Stimulated activated CD4-positive, alpha-beta T cell treated with anti-CD3 and anti-CD28 coated beads, Interleukin-15, amount 100 ng/mL, for 1 hour (primary cell): Measurements from ENCODE around the gene ATG9B.

Experiments used
- DNase-seq, 2 donors: peaks; one replicate each; pipeline ENCODE4 v3.0.0-alpha.2; 2020; ENCODE audit warnings: low read depth in 1 of 2, low spot score in 1 of 2

ATG9B gene

DNA sequence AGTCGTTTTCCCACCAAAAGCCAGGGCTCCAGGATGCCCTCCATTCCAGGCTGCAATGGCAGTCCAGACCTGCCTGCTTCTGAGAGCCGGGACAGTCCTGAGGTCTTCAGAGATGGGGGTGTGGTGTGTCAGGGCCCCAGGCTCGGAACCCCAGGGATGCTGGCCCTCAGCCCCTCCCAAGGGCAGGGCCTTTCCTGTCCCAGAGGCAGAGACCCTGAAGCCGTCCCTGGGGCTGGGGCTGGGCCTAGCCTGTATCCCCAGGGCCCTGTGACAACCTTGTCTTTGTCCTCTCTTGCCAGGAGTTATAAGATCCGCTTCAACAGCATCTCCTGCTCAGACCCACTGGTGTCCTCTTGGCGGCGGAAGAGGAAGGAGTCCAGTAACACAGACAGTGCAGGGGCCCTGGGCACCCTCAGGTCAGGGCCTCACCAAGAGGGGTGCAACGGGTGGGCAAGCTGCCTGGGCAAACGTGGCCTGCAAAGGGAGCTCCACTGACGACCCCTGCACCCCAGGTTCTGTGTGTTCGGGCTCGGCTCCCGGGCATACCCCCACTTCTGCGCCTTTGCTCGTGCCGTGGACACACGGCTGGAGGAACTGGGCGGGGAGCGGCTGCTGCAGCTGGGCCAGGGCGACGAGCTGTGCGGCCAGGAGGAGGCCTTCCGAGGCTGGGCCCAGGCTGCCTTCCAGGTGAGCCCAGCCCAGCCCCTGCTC lies 17.5 kb downstream of the ATG9B start:
- no peak for DNase-seq

DNA sequence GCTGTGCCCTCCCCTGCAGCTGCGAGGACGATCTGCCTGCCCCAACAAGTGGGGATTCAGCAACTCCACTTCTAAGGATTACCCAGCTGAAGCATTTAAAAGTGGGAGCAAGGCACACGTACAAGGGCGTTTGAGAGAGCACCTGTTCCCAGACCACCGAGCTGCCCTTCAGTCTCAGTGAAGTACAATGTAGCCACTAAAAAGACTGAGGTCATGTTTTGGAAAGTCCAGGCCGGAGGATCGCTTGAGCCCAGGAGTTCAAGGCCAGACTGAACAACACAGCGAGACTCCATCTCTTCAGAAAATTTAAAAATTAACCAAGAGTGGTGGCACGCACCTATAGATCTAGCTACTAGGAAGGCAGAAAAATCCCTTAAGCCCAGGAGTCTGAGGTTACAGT lies 18.7 kb downstream of the ATG9B start:
- DNase-seq: no peak

DNA sequence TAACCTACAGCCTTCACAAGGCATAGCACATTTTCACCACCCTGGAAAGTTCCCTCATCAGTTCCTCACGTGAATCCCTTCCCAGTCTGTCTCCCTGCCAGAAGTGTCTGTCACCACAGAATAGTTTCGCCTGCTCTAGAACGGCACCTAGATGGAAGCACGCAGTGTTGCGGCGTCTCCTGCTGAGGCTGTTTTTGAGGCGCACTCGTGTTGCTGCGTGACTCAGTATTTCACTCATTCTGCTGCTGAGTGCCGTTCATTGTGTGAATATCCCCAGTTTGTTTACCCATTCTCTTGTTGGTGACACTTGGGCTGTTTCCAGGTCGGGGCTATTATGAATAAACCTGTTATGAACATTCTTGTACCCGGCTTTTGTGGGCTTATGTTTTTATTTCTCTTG lies 20.7 kb downstream of the ATG9B start:
- no peak for DNase-seq

DNA sequence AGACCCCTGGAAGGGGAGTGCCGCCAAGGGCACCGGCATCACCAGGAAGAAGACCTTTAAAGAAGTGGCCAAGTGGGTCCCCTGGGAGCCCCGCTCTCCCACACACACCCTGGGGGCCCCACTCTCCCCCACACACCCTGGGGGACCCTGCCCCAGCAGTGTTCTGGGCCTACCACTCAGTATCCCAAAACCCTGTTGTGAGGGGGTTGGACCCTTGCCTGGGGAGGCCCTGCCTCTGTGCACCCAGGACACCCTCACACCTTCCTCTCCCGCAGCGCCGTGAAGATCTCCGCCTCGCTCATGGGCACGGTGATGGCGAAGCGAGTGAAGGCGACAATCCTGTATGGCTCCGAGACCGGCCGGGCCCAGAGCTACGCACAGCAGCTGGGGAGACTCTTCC lies 22.7 kb downstream of the ATG9B start:
- no peak for DNase-seq

DNA sequence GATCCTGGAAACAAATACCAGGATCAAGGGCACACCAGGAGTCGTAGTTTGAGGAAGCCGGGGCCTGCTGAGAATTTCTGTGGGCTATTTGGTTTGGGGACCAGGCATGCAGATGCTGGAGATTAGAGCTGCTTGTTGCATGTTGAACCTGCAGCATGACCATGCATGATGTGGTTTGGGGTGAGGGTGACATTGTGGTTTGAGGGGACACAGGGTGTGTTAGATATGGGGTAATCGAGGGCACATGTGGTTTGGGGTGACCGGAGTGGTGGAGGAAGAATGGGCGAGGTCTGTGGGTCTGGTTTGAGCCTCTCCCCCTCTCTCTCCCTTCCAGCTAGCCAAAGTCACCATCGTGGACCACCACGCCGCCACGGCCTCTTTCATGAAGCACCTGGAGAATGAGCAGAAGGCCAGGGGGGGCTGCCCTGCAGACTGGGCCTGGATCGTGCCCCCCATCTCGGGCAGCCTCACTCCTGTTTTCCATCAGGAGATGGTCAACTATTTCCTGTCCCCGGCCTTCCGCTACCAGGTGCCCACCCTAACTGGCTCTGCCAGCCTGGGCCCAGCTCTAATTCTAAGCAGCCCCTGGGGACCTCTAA lies 23.3 kb downstream of the ATG9B start:
- no peak for DNase-seq

- no peak for DNase-seq
Measured at GRCh38 chr7:150999497-151000230, 24.6 kb downstream of the ATG9B start.

- no peak for DNase-seq
Measured at GRCh38 chr7:150999001-150999400, 25.3 kb downstream of the ATG9B start.

- DNase-seq: no peak
Measured at GRCh38 chr7:150998341-150998740, 26.0 kb downstream of the ATG9B start.

DNA sequence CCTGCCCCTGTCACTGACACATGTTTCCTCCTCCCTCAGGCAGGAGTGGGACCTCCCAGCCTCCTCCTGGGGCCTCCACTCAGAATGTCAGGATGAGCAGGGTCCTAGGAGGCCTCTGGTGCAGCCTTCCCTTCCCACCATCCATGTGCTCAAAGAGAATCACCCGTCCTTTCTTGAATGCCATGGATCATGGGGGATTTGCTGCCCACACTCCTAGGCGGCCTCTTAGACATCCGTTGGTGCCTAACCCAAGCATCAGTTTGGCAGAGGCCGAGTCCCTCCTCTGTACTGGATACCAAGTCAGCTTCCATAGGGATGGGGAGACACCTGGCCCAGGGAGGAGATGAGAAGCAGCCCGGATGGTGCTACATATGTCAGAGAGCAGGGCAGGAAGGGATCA lies 26.5 kb downstream of the ATG9B start:
- DNase-seq: no peak

- no peak for DNase-seq
Measured at GRCh38 chr7:150997075-150997511, 27.2 kb downstream of the ATG9B start.

DNA sequence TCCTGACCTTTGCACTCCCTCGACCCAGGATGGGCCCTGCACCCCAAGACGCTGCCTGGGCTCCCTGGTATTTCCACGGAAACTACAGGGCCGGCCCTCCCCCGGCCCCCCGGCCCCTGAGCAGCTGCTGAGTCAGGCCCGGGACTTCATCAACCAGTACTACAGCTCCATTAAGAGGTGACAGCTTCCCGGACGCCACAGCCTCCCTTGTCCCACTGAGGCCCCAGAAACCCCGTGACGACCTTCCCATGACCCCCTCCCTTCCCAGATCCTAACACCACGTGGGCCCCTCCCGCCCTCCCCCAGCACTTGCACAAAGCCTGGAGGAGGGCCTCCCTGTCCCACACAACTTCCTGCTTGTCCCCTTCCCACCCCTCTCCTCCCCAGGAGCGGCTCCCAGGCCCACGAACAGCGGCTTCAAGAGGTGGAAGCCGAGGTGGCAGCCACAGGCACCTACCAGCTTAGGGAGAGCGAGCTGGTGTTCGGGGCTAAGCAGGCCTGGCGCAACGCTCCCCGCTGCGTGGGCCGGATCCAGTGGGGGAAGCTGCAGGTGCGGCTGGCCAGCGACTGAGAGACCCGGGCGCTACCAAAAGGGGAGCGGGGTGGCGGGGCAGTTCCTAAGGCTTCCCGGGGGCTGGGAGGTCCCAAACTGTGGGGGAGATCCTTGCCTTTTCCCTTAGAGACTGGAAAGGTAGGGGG lies 27.8 kb downstream of the ATG9B start:
- no peak for DNase-seq

GRCh38 chr7:150994838-150995510 lies 29.3 kb downstream of the ATG9B start:
- no peak for DNase-seq

- no peak for DNase-seq
Measured at GRCh38 chr7:150994141-150994837, 30.0 kb downstream of the ATG9B start.

DNA sequence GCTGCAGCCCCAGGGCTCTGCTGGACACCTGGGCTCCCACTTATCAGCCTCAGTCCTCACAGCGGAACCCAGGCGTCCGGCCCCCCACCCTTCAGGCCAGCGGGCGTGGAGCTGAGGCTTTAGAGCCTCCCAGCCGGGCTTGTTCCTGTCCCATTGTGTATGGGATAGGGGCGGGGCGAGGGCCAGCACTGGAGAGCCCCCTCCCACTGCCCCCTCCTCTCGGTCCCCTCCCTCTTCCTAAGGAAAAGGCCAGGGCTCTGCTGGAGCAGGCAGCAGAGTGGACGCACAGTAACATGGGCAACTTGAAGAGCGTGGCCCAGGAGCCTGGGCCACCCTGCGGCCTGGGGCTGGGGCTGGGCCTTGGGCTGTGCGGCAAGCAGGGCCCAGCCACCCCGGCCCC lies 30.8 kb downstream of the ATG9B start:
- no peak for DNase-seq

- DNase-seq: no peak
Measured at GRCh38 chr7:150992833-150993302, 31.4 kb downstream of the ATG9B start.

DNA sequence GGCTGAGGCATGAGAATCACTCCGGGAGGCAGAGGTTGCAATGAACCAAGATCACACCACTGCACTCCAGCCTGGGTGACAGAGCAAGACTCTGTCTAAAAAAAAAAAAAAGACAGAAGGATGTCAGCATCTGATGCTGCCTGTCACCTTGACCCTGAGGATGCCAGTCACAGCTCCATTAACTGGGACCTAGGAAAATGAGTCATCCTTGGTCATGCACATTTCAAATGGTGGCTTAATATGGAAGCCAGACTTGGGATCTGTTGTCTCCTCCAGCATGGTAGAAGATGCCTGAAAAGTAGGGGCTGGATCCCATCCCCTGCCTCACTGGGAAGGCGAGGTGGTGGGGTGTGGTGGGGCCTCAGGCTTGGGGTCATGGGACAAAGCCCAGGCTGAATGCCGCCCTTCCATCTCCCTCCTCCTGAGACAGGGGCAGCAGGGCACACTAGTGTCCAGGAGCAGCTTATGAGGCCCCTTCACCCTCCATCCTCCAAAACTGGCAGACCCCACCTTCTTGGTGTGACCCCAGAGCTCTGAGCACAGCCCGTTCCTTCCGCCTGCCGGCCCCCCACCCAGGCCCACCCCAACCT lies 32.1 kb downstream of the ATG9B start:
- no peak for DNase-seq

DNA sequence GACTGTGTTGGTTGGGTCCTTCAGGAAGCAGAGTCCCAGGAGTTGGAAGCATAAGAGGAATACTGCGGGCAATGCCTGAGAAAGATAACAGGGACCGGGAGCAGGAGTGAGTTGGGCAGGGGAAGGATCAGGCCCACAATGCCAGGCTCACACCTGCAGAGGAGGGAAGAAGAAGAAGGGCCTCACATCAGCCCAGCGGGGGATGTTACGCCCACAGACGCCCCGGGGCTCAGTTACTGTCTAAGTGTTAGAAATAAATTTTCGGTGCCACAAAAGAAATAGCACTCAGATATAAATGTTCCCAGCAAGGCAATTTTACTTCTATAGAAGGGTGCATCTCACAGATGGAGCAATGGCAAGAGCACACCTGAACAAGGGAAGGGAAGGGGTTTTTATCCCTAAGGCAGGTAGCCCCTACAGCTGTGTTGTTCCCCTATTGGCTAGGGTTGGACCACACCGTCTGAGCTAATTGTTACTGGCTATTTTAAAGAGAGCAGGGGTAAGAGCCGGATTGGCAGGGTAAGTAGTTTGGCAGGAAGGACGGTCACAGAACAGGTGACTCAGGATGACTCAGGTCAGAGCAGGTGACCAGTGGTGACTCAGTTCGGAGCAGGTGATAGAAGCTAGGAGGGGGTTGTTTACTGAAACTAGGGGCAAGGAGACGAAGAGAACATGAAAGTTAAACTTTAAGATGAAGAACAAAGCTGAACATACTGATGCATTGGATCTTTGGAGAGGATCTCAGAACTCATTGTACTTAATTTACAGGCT lies 33.7 kb downstream of the ATG9B start, which contains the start of gene NOS3:
TSS of gene NOS3 (plus strand) at position 602 of the 771 bp plus-strand sequence. CDS start 2,787 bp downstream, outside the sequence.
- DNase-seq: no peak

DNA sequence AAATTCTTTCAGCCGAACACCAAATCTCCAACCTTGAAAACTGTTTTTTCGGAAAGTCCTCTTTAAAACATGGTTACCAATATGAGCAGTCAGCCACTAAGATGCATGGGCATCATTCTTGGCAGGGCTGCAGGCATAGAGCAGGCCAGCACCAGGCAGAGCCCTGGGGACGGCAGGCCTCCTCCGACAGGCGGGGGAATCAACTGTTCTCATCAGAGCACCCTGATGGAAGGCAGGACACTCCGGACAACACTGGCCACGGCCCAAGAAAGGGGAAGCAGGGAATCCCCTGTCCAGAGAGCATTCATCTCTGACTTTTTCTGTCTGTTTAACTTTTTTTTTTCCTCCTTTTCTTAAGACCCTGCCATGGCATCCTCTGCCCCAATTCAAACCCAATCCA lies 34.8 kb downstream of the ATG9B start:
- DNase-seq: no peak
